Measurements from ENCODE around the gene NEDD9.
A peak's percentile ranks its signal among the peaks of the same experiment; 100 is the strongest.

NEDD9 gene

DNA sequence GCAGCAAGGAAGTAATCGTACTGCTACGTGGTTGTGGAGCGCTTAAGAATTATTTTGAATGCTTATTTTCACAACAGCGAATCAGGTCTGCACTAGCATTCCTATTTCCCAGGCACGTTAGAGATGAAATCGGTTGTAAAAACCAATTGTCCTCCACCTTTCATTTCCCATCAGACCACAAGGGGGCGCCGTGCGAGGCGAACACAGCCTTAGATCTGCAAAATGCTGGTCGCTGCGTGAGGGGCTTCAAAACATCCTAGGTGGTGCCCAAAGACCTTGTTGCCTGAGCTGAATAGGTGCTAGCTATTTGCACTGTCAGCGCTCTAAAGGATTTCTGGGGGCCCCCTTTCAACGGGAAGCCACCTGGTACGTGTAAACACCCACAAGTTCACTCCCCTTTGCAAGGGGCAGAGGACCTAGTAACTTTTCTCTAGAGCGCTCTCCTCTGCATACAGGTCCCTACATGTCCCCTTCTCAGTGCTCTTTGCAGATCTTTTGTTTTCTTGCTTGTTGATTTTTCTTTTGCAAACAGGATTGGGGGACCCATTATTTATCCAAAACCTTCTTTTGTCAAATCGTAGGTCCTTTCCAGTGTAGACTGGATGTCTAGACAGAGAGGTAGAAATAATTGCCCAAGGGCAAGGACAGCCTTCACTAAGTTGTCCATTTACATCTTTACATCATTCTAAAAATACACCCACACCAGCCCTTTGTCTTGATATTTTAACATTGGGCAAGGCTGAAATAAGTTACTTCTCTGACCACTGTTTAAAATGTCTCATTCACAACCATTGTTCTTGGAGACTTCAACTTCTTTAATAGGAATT, 59.8 kb downstream of the NEDD9 start:
- peak; percentile 82 for DNase-seq

- no peak for DNase-seq
Measured at GRCh38 chr6:11171952-11172351, 60.5 kb downstream of the NEDD9 start.

DNA sequence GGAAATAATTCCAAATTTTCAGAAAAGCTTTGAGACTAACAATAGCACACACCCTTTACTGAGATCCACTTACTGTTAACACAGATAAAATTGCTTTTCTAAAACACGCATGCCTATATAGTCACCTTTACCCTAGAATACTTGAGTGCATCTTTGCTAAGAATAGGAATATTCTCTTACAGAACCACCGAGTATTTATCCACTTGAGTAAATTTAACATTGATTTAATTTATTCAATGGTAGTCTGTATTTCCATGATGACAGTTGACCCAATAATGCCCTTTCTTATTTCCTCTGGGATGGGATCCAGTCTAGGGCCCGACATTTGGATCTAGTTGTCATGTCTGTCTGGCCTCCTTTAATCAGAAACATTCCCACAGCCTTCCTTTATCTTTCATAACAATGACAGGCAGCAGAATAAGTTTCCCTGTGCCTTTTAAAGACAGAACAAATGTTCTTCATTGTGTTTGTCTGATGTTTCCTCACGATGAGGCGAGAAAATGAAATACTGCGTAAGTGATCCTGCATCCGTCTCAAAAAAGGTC, 64.3 kb downstream of the NEDD9 start:
- DNase-seq, result no peak

GRCh38 chr6:11166948-11167347, 65.5 kb downstream of the NEDD9 start:
- DNase-seq, result no peak

GRCh38 chr6:11164717-11165646, 67.5 kb downstream of the NEDD9 start:
- no peak for DNase-seq

GRCh38 chr6:11163932-11164331, 68.5 kb downstream of the NEDD9 start:
- peak; percentile 23 for DNase-seq

DNA sequence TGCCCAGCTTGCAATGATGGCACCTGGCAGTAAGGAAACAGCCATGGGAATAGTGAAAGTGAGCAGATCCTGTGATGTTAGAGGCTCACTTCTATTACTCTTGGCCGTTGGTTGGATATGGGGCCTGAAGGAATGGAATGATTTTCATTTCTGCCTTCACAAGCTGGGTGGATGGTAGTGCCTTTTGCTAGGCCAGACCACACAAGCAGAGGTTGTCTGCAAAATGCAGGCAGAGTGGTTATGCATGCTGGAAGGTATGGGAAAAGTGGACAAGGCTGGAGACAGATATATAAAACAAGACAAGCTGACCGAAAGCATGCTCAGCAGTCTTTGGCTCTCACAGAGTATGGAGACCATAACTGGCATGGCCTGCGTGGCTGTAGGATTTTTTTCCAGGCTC, 70.2 kb downstream of the NEDD9 start:
- no peak for DNase-seq

- peak; percentile 31 for DNase-seq
Measured at GRCh38 chr6:11161031-11161956, 71.2 kb downstream of the NEDD9 start.

GRCh38 chr6:11160199-11160598, 72.3 kb downstream of the NEDD9 start:
- no peak for DNase-seq

DNA sequence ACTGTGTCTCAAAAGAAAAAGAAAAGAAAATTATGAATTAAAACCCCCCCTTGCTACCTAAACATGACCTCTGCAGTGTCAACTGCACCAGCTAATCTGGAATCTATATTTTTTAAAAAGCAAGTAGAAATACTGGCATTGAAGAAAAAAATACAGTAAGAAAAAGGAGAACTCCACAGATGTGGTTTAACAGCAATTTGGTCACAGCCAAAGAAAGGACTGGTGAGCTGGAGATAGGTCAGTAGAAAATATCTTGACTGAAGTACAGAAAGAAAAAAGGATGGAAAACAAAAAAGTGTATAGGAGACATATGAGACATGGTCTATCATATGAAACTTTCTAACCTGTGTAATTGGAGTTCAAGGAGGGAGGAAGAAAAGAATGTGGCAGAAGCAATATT, 76.9 kb downstream of the NEDD9 start:
- no peak for DNase-seq

DNA sequence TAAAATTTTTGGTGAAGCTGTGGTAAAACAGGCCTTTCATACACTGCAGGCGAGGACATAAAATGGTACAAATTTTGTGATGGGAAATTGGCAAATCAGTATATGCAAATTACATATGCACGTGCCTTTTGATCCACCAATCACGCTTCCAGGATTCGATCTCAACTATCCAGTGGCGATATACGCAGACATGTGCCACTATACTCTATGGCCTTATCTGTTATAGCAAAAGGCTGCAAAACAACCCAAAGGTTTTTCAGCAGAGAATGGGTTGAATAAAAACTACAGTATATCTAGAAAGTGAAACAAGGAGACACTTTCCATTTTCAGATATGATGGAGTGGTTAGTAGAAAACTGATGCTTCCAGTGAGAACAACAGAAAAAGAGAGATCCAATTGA, 79.0 kb downstream of the NEDD9 start:
- no peak for DNase-seq

DNA sequence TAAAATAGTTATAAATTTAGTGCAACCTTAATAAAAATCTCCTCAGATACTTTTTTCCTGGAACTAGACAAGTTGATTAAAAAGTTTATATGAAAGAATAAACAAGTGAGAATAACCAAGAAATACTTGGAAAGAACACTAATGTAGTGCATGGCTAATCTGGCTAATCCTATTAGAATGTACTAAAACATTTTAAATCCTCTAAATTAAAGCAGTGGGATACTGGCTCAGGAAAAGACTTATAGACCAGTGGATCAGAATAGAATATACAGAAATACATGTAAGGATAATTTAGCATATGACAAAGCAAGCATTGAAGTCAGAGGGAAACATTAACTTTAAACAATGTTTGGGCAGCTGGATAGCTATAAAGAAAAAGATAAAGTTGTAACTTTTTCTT, 79.9 kb downstream of the NEDD9 start:
- no peak for DNase-seq

DNA sequence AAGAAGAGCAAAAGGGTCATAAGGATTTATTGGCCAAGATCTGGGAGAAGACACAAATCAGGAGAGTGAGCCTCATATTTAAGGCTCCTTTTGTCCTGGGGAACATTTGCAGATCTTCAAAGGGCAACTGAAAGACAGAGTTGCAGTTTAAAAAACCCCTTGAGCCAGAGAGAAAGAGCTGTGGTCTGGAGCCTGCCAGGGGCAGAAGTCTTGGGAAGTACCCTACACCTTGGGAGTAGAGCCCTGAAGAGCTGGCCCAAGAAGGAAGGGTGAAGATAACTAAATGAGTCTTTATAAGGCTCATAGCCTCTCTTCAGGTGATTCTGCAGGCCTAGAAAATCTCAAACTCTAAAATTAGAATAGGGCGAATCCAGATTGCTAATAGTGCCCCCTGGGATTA, 81.0 kb downstream of the NEDD9 start:
- no peak for DNase-seq

- peak; percentile 35 for DNase-seq
Measured at GRCh38 chr6:11149551-11149950, 82.9 kb downstream of the NEDD9 start.

- no peak for DNase-seq
Measured at GRCh38 chr6:11146117-11146826, 86.2 kb downstream of the NEDD9 start.

- DNase-seq, result peak; percentile 75
Measured at GRCh38 chr6:11144393-11144851, 88.0 kb downstream of the NEDD9 start.

DNA sequence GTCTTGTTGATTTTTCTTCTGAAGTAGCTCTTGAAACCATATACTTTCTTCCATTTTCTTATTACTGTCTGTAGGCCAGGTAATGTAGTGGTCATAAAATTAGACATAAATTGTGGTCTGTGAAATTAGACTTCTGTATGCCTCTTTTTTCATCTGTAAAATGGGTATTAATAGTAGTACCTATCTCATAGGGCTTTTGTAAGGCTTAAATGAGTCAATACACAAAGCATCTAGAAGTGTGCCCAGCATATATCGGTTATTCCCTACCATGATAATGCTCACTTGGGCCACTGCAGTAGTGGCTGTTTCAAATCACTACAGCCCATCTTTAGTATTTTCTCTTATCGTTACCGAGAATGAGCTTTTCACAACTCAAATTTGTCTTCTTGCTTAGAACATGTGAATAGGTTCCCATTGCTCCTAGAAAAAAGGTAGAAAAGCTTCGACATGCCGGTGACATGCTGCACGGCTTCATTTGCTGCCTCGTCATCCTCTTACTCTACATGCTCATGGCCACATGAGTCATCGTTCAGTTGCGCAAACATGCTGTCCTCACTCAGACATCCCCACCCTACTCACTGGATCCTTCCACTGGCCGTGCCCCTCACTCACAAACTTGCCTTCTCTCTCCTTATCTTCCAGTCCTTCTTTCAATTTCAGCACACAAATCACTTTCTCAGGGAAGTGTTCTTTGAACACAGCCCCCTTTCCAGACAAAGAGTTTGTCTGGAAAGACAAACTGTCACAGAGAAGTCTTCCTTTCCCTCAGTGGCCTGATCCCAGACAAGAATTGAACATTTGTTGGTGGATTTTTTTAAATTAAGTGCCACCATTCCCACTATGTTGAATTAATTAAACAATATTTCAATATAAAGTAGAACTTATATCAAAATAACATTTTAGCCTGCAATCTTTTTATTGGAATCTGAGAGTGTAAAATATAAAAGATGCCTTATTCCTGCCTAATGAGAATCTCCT, 88.8 kb downstream of the NEDD9 start:
- peak; percentile 21 for DNase-seq

GRCh38 chr6:11142296-11143027, 90.0 kb downstream of the NEDD9 start:
- no peak for DNase-seq

GRCh38 chr6:11141295-11141694, 91.2 kb downstream of the NEDD9 start:
- DNase-seq, result no peak

- no peak for DNase-seq
Measured at GRCh38 chr6:11140056-11140455, 92.4 kb downstream of the NEDD9 start.

Data from NCI-H69 (cell line).